AG04449 (cell line): ENCODE results near the gene UNC80.

Source experiments
- CTCF ChIA-PET: fragments of 350-600 bp; formaldehyde crosslinking; extraction: SDS; loops from one replicate; lab custom pipeline; 2021; ENCODE audit warnings: antibody characterized with exemption; lab: Yijun Ruan, JAX
- POLR2A ChIA-PET: fragments of 400-600, 350-600 bp; formaldehyde crosslinking; extraction: SDS; loops from one replicate; lab custom pipeline; 2020; ENCODE audit warnings: antibody characterized with exemption, inconsistent platforms; lab: Yijun Ruan, JAX
- DNase-seq: peaks from one replicate; pipeline ENCODE4 v3.0.0-alpha.2; 2010; ENCODE audit warnings: low read depth, low spot score
- H3K4me3 ChIP-seq: 2 replicates; pipeline ENCODE4 v1.5.1; 2011; ENCODE audit warnings: low read depth, mild to moderate bottlenecking, control low read depth, low read length
- CTCF ChIP-seq: IDR thresholded peaks from one replicate; pipeline ENCODE4 v1.5.1; 2011; ENCODE audit warnings: mild to moderate bottlenecking, moderate library complexity, low read length, control low read depth, inconsistent platforms; ENCODE audit not compliant: insufficient read depth; ENCODE audit errors: missing control alignments

Gene UNC80

GRCh38 chr2:209872675-209873074 is 101.0 kb downstream of the UNC80 start:
- no peak for DNase-seq
- POLR2A ChIA-PET: no interaction called here
- no peak for TF ChIP-seq CTCF
- no peak overlapping the region for H3K4me3 ChIP-seq
- CTCF ChIA-PET: no interaction called here

- TF ChIP-seq CTCF: no peak
- POLR2A ChIA-PET: no interaction called here
- no peak overlapping the region for H3K4me3 ChIP-seq
- DNase-seq: no peak
- CTCF ChIA-PET: no interaction called here
These were observed 103.6 kb downstream of the UNC80 start for GRCh38 chr2:209875270-209875669.

- no peak for TF ChIP-seq CTCF
- H3K4me3 ChIP-seq: no peak overlapping the region
- ChIA-PET CTCF (no interaction called here), POLR2A (no interaction called here)
- no peak for DNase-seq
These were observed 104.6 kb downstream of the UNC80 start for GRCh38 chr2:209876211-209876610.

GRCh38 chr2:209878701-209879100 is 107.1 kb downstream of the UNC80 start:
- DNase-seq: no peak
- TF ChIP-seq CTCF: no peak
- ChIA-PET POLR2A (no interaction called here), CTCF (no interaction called here)
- no peak overlapping the region for H3K4me3 ChIP-seq

- DNase-seq: no peak
- TF ChIP-seq CTCF: no peak
- ChIA-PET CTCF (no interaction called here), POLR2A (no interaction called here)
- no peak overlapping the region for H3K4me3 ChIP-seq
These were observed 129.0 kb downstream of the UNC80 start for GRCh38 chr2:209900638-209901037.

GRCh38 chr2:209901172-209901571 is 129.5 kb downstream of the UNC80 start:
- no peak for DNase-seq
- TF ChIP-seq CTCF: no peak
- ChIA-PET CTCF (no interaction called here), POLR2A (no interaction called here)
- no peak overlapping the region for H3K4me3 ChIP-seq
